ENCODE measurements around the gene KIF21B.

Gene KIF21B

GRCh38 chr1:201022820-201023516 is 546 bp downstream of the KIF21B start:
- Histone ChIP-seq H2AFZ (ENCODE audit: low read length) (peak overlapping the region; percentile 58; the same call in 1 of the 2 replicates), H3K27me3 (ENCODE audit: insufficient read depth, low read length, poor library complexity, severe bottlenecking) (no peaks in the 10 kb centered on the region), H3K79me2 (ENCODE audit: insufficient read depth, low read length) (peaks cover 44% of the 10 kb centered on the region), H3K4me3 (ENCODE audit: low read length, poor library complexity, severe bottlenecking) (peak overlapping the region; percentile 77), H3K4me1 (ENCODE audit: insufficient read depth, low read length, poor library complexity, severe bottlenecking) (peaks cover 67% of the 10 kb centered on the region), H3K36me3 (ENCODE audit: insufficient read depth, low read length) (no peaks in the 10 kb centered on the region), H3F3A (ENCODE audit: low read depth) (peaks cover 11% of the 10 kb centered on the region), H4K20me1 (ENCODE audit: insufficient read depth, low read length, poor library complexity, severe bottlenecking) (no peaks in the 10 kb centered on the region), H3K4me2 (ENCODE audit: low read depth, low read length, poor library complexity, severe bottlenecking) (peak overlapping the region; percentile 86), H3K9ac (ENCODE audit: low read depth, low read length, poor library complexity, severe bottlenecking) (peak overlapping the region; percentile 88), H3K9me2 (replicated peaks; ENCODE audit: low read depth, low read length) (no peaks in the 10 kb centered on the region), H3K9me3 (ENCODE audit: insufficient read depth, low read depth, low read length) (no peaks in the 10 kb centered on the region)
- TF ChIP-seq EZH2phosphoT487 (IDR thresholded peaks at IDR 0.05; ENCODE audit: borderline replicate concordance) (no peak), CTCF (conservative IDR thresholded peaks at IDR 0.05; ENCODE audit: low read length) (peak; percentile 26; the same call in 1 of the 2 replicates)

DNA sequence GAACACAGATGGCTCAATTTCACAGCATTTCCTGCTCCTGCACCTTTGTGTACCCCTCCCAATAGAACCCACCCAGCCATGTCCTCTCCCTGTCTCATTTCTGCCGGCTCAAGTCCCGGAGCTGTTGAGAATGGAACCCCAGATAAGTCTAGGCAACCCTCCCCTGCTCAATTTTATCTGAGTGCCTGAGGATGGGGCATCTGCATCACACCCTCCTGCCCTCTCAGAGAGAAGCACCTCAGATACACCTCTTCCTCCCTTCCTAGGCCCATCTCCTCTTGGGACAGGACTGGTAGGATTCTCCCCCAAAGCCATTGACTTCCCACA is 1.1 kb downstream of the KIF21B start:
- H3K9me3 ChIP-seq (ENCODE audit: insufficient read depth, low read depth, low read length), result no peaks in the 10 kb centered on the region
- H2AFZ ChIP-seq (ENCODE audit: low read length), result peak overlapping the region; percentile 58; the same call in 1 of the 2 replicates

DNA sequence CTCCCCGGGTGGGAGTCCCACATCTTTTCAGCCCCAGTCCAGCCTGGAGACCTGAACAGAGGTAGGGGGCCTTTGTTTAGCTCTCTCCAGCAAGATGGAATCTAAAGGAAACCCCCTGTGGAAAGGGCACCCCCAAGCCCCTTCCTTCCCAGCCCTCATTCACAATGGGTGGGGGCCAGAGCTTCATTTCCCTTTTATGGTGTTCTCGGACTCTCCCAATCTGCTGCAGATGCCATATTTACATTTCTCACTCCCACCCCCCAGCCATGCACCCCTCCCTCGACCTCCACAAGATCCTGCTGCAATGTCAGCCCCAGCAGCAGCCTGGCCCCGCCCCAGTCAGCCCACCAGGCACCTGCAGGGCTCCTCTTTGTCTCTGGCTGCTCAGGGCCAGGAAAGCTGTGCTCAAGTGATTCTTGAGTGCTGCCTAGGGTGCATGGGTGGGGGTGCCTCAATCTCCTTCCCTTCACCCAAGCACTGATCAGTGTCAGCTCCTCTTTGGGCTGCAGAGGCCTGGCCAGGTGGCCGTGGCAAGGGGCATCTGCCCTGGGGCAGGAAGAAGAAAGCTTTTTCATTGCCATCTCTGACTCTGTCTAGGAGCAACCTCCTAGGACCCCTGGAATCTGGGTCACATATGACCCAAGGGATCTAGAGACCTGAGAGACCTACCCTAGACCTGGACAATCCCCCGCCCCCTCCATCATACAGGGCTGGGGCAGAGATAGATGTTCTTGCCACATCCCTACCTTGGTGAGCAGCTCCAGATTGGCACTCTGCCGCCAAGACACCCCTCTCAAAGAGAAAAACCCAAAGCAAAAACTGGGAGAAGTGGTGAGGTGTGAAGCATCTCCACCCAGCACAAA is 1.7 kb downstream of the KIF21B start:
- H3K9me3 ChIP-seq (ENCODE audit: insufficient read depth, low read depth, low read length), result no peaks in the 10 kb centered on the region
- no peak for TF ChIP-seq EZH2phosphoT487 (IDR thresholded peaks at IDR 0.05; ENCODE audit: borderline replicate concordance)
- TF ChIP-seq CTCF (conservative IDR thresholded peaks at IDR 0.05; ENCODE audit: low read length), result no peak
- peaks cover 55% of the 10 kb centered on the region for H3K79me2 ChIP-seq (ENCODE audit: insufficient read depth, low read length)
- no peaks in the 10 kb centered on the region for H4K20me1 ChIP-seq (ENCODE audit: insufficient read depth, low read length, poor library complexity, severe bottlenecking)
- no peaks in the 10 kb centered on the region for H3K27me3 ChIP-seq (ENCODE audit: insufficient read depth, low read length, poor library complexity, severe bottlenecking)
- no peaks in the 10 kb centered on the region for H3K9me2 ChIP-seq (replicated peaks; ENCODE audit: low read depth, low read length)
- no peak overlapping the region for H2AFZ ChIP-seq (ENCODE audit: low read length)
- H3K4me2 ChIP-seq (ENCODE audit: low read depth, low read length, poor library complexity, severe bottlenecking), result peak overlapping the region; percentile 86
- peak overlapping the region; percentile 77 for H3K4me3 ChIP-seq (ENCODE audit: low read length, poor library complexity, severe bottlenecking)
- peak overlapping the region; percentile 88 for H3K9ac ChIP-seq (ENCODE audit: low read depth, low read length, poor library complexity, severe bottlenecking)
- peaks cover 74% of the 10 kb centered on the region for H3K4me1 ChIP-seq (ENCODE audit: insufficient read depth, low read length, poor library complexity, severe bottlenecking)
- no peaks in the 10 kb centered on the region for H3K36me3 ChIP-seq (ENCODE audit: insufficient read depth, low read length)
- H3F3A ChIP-seq (ENCODE audit: low read depth), result peaks cover 11% of the 10 kb centered on the region

More for the DNA sequence above, 1.1 kb downstream of the KIF21B start:
- peak overlapping the region; percentile 88 for H3K9ac ChIP-seq (ENCODE audit: low read depth, low read length, poor library complexity, severe bottlenecking)
- H4K20me1 ChIP-seq (ENCODE audit: insufficient read depth, low read length, poor library complexity, severe bottlenecking), result no peaks in the 10 kb centered on the region
- H3F3A ChIP-seq (ENCODE audit: low read depth), result peaks cover 11% of the 10 kb centered on the region
- no peaks in the 10 kb centered on the region for H3K9me2 ChIP-seq (replicated peaks; ENCODE audit: low read depth, low read length)
- TF ChIP-seq CTCF (conservative IDR thresholded peaks at IDR 0.05; ENCODE audit: low read length), result no peak
- TF ChIP-seq EZH2phosphoT487 (IDR thresholded peaks at IDR 0.05; ENCODE audit: borderline replicate concordance), result no peak
- no peaks in the 10 kb centered on the region for H3K27me3 ChIP-seq (ENCODE audit: insufficient read depth, low read length, poor library complexity, severe bottlenecking)
- peaks cover 72% of the 10 kb centered on the region for H3K4me1 ChIP-seq (ENCODE audit: insufficient read depth, low read length, poor library complexity, severe bottlenecking)
- H3K4me3 ChIP-seq (ENCODE audit: low read length, poor library complexity, severe bottlenecking), result peak overlapping the region; percentile 77
- H3K36me3 ChIP-seq (ENCODE audit: insufficient read depth, low read length), result no peaks in the 10 kb centered on the region
- peak overlapping the region; percentile 86 for H3K4me2 ChIP-seq (ENCODE audit: low read depth, low read length, poor library complexity, severe bottlenecking)
- peaks cover 49% of the 10 kb centered on the region for H3K79me2 ChIP-seq (ENCODE audit: insufficient read depth, low read length)
